GM18505 (cell line): ENCODE measurements around the gene USP25.

ENCODE experiments used
- ATAC-seq: cut with Tn5 transposase; IDR thresholded peaks from one replicate; pipeline ENCODE4 v1.9.1; 2021; ENCODE audit not compliant: unreplicated experiment
- POLR2A ChIP-seq: IDR thresholded peaks from 4 replicates; pipeline ENCODE4 v1.6.1; 2011; ENCODE audit warnings: borderline replicate concordance; ENCODE audit not compliant: insufficient read depth, insufficient read length; ENCODE audit errors: extremely low read depth

The USP25 gene

DNA sequence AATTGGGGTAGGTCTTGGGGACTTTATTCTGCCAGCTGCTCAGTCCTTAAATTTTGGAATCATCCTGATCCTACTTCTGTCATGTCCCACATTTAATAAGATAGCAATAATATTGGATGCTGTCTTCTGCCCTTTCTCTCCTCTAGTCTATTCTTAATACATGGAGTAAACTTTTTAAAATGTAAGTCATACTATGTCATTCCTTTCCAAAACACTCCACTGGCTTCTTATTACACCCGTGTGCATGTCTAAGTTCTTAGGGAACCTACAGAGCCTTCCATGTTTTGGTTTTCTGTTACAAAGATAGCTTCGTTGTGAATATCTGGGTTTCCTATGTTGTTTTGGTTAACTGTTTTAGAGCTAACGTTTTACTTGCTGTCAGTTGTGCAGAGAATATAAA, 35.1 kb downstream of the USP25 start:
- ATAC-seq: no peak

DNA sequence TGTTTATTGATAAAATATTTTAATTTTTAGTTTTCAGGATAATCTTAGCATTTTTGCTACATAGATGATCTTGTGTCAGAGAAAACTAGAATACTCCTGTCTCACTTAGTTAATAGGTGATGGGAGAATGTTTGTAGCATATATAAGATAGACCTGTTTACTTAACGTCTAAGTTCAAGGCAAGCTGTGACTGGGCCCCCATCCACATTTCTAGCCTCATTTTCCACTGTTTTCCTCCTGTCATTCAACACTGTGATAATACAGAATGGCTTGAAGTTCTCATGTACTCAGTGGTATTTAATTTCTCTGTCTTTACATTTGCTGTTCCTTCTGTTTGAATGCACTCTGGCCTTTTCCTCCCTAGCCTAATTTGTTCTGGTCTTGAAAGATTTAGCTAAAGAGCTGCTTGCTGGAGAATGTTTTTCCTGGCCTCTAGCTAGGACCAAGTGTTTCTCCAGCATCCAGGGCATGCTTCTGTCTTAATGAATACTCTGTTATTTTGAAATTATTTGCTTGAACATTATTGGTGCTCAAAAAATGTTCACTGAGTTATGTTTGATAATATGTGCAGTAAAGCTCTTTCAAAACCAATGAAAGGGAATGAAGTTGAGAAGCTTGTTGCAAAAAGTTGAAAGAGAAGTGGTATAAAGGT, 37.3 kb downstream of the USP25 start:
- no peak for ATAC-seq
- TF ChIP-seq POLR2A: no peak

More for the DNA sequence above, 35.1 kb downstream of the USP25 start:
- TF ChIP-seq POLR2A: no peak

DNA sequence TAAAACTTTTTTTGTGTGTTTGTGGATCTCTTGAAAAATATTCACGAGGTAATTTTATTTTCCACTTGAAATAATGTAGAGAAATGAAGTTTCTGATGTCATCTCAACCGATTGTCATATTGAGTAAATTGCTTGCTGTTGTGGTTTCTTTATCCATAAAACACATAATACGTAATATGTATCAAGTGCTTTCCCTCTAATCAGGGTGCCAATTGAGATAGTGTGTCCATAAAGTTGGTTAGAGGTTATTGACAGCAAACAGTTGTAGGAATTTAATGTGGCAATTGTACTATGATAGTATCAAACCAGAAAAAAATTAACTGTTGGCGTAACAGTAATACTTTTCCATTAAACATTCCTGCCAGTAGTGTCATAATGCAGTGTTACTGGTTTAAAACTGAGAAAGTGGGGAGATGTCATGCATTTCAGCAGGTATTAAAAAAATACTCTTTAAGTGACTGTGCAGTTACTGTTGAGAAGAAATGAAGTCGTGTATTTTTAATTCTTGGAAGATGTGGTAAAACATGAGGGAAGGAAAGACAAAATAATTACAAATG, 38.3 kb downstream of the USP25 start:
- no peak for TF ChIP-seq POLR2A
- ATAC-seq: no peak

DNA sequence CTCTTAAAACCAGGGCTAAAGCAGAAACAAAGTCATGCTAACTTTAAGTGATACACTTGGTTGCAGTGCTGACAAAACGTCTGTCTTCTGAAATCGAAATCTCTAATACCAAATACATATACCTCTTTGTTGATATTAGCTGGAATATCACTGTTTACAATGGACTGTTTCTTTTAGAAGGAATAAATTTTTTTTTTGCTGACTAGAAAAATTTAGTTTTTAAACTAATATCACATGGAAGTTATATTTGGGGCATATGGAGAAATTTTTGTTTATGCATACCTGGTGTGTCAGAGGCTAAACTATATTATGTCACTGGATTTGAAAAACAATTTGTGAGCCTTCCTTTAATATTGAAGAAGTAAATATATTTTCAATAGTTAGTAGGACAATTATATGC, 39.1 kb downstream of the USP25 start:
- no peak for TF ChIP-seq POLR2A
- no peak for ATAC-seq

DNA sequence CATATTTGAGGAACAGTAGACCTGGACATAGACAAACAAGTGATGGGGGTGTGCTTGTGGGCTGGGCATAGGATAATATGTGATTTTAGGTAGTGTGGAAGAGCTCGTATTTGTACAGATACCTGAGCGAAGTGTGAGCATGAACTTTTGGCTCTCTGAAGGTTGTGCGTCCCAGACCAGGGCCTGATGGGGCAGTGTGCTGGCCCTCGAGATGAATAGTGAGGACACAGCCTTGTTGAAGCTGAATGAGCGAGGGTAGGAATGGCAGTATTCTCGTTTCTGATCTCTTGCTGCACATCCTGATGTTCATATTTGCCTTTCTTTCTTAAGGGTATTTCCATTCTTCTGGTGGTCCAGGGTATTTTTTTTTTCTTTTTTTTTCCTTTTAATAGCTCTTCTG, 41.5 kb downstream of the USP25 start:
- no peak for ATAC-seq
- no peak for TF ChIP-seq POLR2A

DNA sequence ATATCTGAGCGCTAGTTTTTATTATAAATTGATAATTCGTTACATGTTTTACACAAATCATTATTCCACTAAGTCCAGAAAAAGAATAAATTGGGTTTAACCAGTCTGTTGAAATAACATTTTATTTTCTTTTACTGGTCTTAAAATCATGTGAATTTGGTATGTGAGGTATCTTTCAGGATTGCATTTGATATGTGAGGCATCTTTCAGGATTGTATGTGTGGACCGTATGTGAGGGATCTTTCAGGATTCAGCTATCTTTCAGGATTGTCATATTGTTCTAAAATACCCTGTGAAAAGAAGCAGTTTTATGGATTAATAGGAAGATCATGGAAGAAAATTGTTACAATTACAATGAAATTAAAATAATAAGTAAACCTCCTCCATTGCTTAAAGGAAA, 42.9 kb downstream of the USP25 start:
- TF ChIP-seq POLR2A: no peak

DNA sequence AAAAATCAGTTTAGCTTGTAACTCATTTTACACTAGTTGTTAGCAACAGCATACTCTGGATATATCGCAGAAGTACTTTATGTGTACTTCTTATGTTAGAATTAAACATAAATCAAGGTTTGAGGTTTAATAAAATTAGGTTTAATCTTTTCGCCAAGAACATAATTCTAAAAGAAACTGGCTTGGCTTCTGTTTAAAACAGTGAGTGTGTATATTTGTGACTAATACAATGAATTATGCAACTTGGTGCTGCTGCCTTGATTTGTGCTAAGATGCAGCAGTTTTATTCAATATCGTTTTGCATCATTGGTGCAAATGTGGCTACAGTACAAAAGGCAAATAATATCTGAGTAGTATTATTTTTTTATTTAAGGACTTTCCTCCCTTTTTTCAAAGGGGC, 44.8 kb downstream of the USP25 start:
- no peak for TF ChIP-seq POLR2A
- no peak for ATAC-seq

More for the DNA sequence above, 42.9 kb downstream of the USP25 start:
- no peak for ATAC-seq

DNA sequence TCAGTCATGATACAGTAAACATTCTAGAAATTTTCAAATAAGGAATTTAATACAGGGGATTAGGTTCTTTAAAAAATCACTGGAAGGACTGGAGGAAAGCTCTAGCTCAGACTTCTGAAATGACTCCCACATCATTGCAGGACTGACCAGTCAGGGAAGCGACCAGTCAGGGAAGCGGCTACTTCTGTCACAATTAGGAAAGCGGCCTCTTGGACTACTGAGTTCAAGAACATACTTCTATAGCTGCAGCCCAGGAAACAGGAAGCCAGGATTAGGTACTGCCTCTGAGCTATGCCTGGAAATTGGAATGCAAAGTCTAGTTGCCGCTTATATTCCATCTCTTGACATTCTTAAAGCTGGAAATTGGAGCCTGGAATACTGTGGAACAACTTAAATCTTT, 45.5 kb downstream of the USP25 start:
- ATAC-seq: no peak
- TF ChIP-seq POLR2A: no peak

DNA sequence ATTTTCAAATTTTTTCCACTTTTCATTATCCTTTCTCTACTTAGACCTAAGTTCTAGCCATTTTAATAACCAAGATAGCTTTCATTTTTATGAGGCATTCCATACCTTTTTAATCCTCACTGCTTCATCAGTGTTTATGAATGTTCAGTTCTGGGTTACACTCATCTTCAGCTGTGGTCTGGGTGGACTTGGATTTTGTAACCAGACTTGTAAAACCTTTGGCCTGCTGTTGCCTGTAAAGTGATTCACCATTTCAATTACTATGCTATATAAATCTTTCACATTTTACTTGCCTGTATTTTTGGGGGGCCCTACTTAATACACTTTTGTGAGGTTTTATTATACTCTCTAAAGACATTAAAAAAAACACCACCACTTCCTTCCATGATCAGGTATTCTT, 46.2 kb downstream of the USP25 start:
- ATAC-seq: no peak
- no peak for TF ChIP-seq POLR2A

DNA sequence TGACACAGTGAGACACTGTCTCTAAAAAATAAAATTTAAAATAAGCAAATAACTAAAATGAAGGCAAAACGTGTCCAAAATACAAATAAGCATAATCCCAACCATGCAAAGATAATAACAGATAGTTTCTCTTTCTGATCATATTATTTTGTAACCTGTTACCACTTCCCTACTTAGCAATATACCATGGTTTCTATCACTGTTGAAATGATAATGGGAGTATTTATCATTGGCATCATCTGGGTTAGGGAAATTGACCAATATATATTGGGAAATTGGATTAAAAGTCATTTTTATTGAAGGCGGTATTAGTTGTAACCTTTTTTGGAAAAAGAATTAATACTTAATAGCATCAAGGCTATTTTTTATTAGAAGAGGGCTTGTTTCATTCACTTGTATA, 47.0 kb downstream of the USP25 start:
- no peak for ATAC-seq
- no peak for TF ChIP-seq POLR2A

DNA sequence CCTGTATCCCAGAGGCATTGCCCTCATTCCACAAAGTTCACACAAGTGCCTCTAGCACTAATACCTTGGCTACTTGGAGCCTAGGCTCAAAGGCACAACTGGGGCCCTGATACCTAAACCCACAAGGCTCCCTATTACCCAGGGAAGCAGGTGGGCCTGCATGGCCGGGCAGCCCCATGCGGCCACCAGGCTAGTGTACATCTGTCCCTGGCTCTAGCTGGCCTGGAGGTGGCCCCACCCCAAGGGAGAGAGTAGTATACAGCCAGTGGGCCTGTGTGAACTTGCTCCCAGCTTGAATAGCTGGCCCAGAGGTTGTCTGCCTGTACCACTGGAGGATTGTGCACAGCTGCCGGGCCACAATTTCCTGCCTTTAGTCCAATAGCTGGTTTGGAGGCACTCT, 52.2 kb downstream of the USP25 start:
- TF ChIP-seq POLR2A: no peak
- ATAC-seq: no peak

DNA sequence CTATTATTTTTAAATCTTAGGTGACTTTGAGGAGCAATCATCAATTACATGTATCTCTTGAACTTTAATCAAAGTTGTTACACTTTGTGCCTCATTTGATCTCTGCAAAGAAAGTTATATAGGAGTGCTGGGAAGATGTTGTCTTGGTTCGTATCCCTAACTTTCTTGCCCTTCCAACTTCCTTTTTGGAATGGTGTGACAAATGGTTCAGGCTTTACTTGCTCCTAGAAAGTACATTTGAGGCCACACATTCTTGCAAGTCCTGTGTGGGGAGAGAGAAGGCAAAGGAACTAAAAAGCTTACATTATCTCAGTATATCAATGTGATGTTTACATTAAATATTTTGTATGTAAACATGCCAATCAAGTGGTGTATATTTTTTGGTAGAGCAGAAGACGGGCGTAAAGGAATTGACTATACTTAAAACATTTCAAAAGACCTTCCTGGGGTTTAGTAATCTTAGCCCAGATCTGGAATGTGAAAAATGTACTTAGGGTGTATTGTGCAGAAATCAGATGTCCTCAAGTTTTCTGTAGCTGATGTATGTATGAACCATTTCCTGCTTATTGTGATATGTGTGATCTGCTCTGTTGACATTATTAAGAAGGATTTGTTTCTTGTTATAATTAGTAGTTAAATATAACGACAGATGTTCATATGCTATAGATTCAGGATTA, 59.2 kb downstream of the USP25 start:
- TF ChIP-seq POLR2A: no peak
- ATAC-seq: no peak

DNA sequence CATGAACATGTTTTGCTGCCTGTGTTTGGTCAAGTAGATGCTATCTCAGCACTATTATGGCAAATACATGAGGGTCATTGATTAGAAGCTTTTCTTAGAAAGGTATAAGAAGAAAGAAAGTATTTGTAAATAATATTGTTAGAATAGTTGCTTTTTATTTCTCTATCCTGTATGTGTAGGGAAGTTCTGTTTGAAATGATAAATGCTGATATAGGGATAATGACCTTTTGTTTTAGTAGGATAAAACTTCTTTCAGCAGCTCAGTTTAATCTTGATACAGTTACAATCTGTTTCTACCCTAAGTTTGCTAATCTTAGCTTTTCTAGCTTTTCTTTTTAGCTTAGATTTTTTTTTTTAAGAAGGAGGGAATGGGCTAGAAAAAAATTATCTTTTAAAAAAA, 63.3 kb downstream of the USP25 start:
- no peak for ATAC-seq
- TF ChIP-seq POLR2A: no peak

DNA sequence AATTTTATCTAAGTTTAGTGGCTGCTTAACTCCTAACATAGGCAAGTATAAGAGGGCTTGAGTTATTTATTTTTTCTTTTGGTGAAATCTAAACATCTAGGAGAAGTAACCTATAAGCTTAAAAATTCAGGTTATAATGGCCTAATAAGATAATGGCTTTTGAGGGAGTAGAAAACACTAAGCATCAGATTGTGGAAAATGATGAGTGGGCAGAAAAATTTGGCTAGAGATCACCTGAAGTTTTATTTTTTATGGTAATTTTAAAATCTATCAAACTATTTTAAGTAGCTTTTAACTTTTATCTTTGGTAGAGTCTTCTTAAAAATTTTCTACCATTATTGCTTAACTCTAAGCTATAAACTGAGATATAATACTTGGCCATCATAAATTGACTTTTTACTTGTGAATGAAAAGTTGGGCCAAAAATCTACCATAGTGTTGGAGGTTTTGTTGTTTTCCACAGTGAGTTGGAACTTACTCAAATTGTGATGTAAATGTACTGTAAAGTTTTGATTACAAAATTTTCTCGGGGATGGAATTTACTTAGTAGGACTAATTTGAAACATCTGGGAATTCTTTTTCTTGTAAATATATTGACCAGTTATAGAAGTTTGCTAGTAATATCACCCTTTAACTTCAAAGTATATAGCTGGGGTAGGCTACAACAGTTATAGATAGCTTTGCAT, 63.9 kb downstream of the USP25 start:
- ATAC-seq: no peak
- no peak for TF ChIP-seq POLR2A
